HCT116 (cell line): ENCODE results near the gene PVR. TPM values are rescaled to one million over a fixed set of nuclear protein-coding genes. Genes with fewer than 3 reads are reported as not detected.

Experiments used
- ATAC-seq: fragments of 200-7000 bp; cut with Tn5 transposase; 2 replicates; pipeline ENCODE4 v1.9.1; 2020; ENCODE audit warnings: mild to moderate bottlenecking, moderate library complexity
- BruUV-seq: library from RNA; stranded (reverse); fragments of 400-500 nt; replicated peaks from 2 replicates; lab custom pipeline; 2021; lab: Mats Ljungman, UMichigan
- CTCF ChIA-PET: fragments of 300-600 bp; sonication (Branson Sonifier 250); formaldehyde crosslinking; loops from one replicate; lab custom pipeline; 2021; ENCODE audit warnings: antibody characterized with exemption; lab: Charles Lee
- POLR2A ChIA-PET: fragments of 300-600, 350-600 bp; sonication (Branson Sonifier 250); formaldehyde crosslinking; loops from one replicate; lab custom pipeline; 2021; ENCODE audit warnings: antibody characterized with exemption; lab: Charles Lee
- RAD21 ChIA-PET, 2 experiments: fragments of 300-600 bp; sonication (Branson Sonifier 250); formaldehyde crosslinking; loops; one replicate each; lab custom pipeline; 2023; ENCODE audit warnings: low total read pairs in 2 of 2; ENCODE audit not compliant: uncharacterized antibody in 2 of 2, unreplicated experiment in 2 of 2, low non-redundant PET in 1 of 2; lab: Charles Lee
- DNase-seq: peaks from one replicate; pipeline ENCODE4 v3.0.0-alpha.2; 2010; ENCODE audit warnings: low read depth, low spot score
- H2AFZ ChIP-seq: fragments of 200-600 bp; shearing (Covaris generic), sonication (generic); 2 replicates; pipeline ENCODE4 v1.6.1; 2017; ENCODE audit warnings: low read depth, mixed run types, mixed read lengths, antibody characterized with exemption, low read length; ENCODE audit not compliant: poor library complexity, severe bottlenecking
- H3K27ac ChIP-seq: 2 replicates; pipeline ENCODE4 v1.5.1; 2012; ENCODE audit warnings: low read depth, low read length
- H3K27me3 ChIP-seq: fragments of 200-600 bp; sonication (generic); 2 replicates; pipeline ENCODE4 v1.6.1; 2016; ENCODE audit warnings: mixed run types, low read length, mixed read lengths; ENCODE audit not compliant: insufficient read depth
- H3K36me3 ChIP-seq, 2 experiments: fragments of 200-500 bp in 1 of 2; fragments of 200-600 bp in 1 of 2; sonication (Bioruptor generic) in 1 of 2; sonication (generic) in 1 of 2; 2 replicates each; pipeline versions ENCODE4 v1.5.1 to v1.6.1; 2014 to 2016; ENCODE audit warnings: low read length in 2 of 2, inconsistent platforms in 1 of 2, mixed read lengths in 1 of 2, mixed run types in 1 of 2; ENCODE audit not compliant: insufficient read depth in 2 of 2, control insufficient read depth in 1 of 2
- H3K4me1 ChIP-seq, 2 experiments: fragments of 200-600 bp in 1 of 2; sonication (generic) in 1 of 2; 2 replicates each; pipeline versions ENCODE4 v1.5.1 to v1.6.1; 2012 to 2017; ENCODE audit warnings: low read length in 2 of 2, inconsistent platforms in 1 of 2, mild to moderate bottlenecking in 1 of 2, mixed read lengths in 1 of 2, mixed run types in 1 of 2, moderate library complexity in 1 of 2; ENCODE audit not compliant: insufficient read depth in 2 of 2, control insufficient read depth in 1 of 2
- H3K4me2 ChIP-seq: fragments of 200-600 bp; sonication (generic); 2 replicates; pipeline ENCODE4 v1.6.1; 2017; ENCODE audit warnings: mixed run types, low read length, mixed read lengths
- H3K4me3 ChIP-seq, 2 experiments: fragments of 200-600 bp in 1 of 2; sonication (generic) in 1 of 2; replicated peaks in 1 of 2; 2 replicates each; pipeline ENCODE4 v1.5.1; 2011 to 2016; ENCODE audit warnings: low read length in 2 of 2, control low read depth in 1 of 2, low read depth in 1 of 2, mild to moderate bottlenecking in 1 of 2, mixed read lengths in 1 of 2, mixed run types in 1 of 2
- H3K79me2 ChIP-seq: fragments of 200-600 bp; sonication (generic); 2 replicates; pipeline ENCODE4 v1.6.1; 2017; ENCODE audit warnings: mild to moderate bottlenecking, mixed run types, low read length, moderate library complexity, mixed read lengths; ENCODE audit not compliant: insufficient read depth
- H3K9ac ChIP-seq: fragments of 200-600 bp; sonication (generic); 2 replicates; pipeline ENCODE4 v1.6.1; 2016; ENCODE audit warnings: low read length, mixed read lengths
- H3K9me2 ChIP-seq: fragments of 200-600 bp; sonication (generic), shearing (Covaris generic); 2 replicates; pipeline ENCODE4 v1.6.1; 2017; ENCODE audit warnings: mixed run types, mild to moderate bottlenecking, moderate library complexity; ENCODE audit not compliant: insufficient read depth
- H3K9me3 ChIP-seq, 2 experiments: fragments of 200-500 bp in 1 of 2; fragments of 200-600 bp in 1 of 2; sonication (Bioruptor generic) in 1 of 2; sonication (generic) in 1 of 2; 2 replicates each; pipeline ENCODE4 v1.6.1; 2014 to 2017; ENCODE audit warnings: low read length in 2 of 2, mixed read lengths in 2 of 2, inconsistent platforms in 1 of 2, low read depth in 1 of 2, mild to moderate bottlenecking in 1 of 2, mixed run types in 1 of 2, moderate library complexity in 1 of 2; ENCODE audit not compliant: control insufficient read depth in 1 of 2, insufficient read depth in 1 of 2
- H4K20me1 ChIP-seq: fragments of 200-600 bp; sonication (generic), shearing (Covaris generic); 2 replicates; pipeline ENCODE4 v1.6.1; 2017; ENCODE audit warnings: mixed run types, mild to moderate bottlenecking, moderate library complexity; ENCODE audit not compliant: insufficient read depth
- CBX3 ChIP-seq: IDR thresholded peaks from 2 replicates; pipeline ENCODE4 v1.6.1; 2012; ENCODE audit warnings: low read depth
- CEBPB ChIP-seq: IDR thresholded peaks from 2 replicates; pipeline ENCODE4 v1.6.1; 2012; ENCODE audit warnings: low read depth
- EGR1 ChIP-seq: IDR thresholded peaks from 2 replicates; pipeline ENCODE4 v1.6.1; 2012; ENCODE audit warnings: low read depth
- ELF1 ChIP-seq: IDR thresholded peaks from 2 replicates; pipeline ENCODE4 v1.6.1; 2012; ENCODE audit warnings: low read depth, borderline replicate concordance
- EZH2 ChIP-seq: fragments of 200-600 bp; sonication (generic); IDR thresholded peaks from 2 replicates; pipeline ENCODE4 v1.6.1; 2017; ENCODE audit warnings: antibody characterized with exemption, mixed run types
- FOSL1 ChIP-seq: IDR thresholded peaks from 2 replicates; pipeline ENCODE4 v1.6.1; 2012; ENCODE audit warnings: low read depth
- JUND ChIP-seq: IDR thresholded peaks from 2 replicates; pipeline ENCODE4 v1.6.1; 2012
- POLR2A ChIP-seq: IDR thresholded peaks from 2 replicates; pipeline ENCODE4 v1.7.0; 2011; ENCODE audit warnings: borderline replicate concordance; ENCODE audit not compliant: insufficient read depth, insufficient read length; ENCODE audit errors: extremely low read depth
- POLR2AphosphoS5 ChIP-seq: IDR thresholded peaks from 2 replicates; pipeline ENCODE4 v1.6.1; 2011; ENCODE audit warnings: mild to moderate bottlenecking, low read depth, low read length, moderate library complexity
- SRF ChIP-seq: IDR thresholded peaks from 2 replicates; pipeline ENCODE4 v1.6.1; 2012; ENCODE audit warnings: low read depth
- TCF7L2 ChIP-seq: IDR thresholded peaks from 2 replicates; pipeline ENCODE4 v1.7.0; 2011; ENCODE audit warnings: borderline replicate concordance, inconsistent platforms; ENCODE audit not compliant: insufficient read depth, insufficient read length; ENCODE audit errors: extremely low read depth
- ZFX ChIP-seq: fragments of 450-650 bp; IDR thresholded peaks from 2 replicates; pipeline ENCODE4 v1.6.1; 2017
- ZNF274 ChIP-seq: fragments of 200-500 bp; sonication (Bioruptor generic); IDR thresholded peaks from 2 replicates; pipeline ENCODE4 v1.6.1; 2014; ENCODE audit warnings: mild to moderate bottlenecking, low read depth, low read length, inconsistent platforms
- intact Hi-C: fragments of 100-400 bp; cut with micrococcal nuclease; formaldehyde crosslinking; loops from 2 replicates; pipeline ENCODE4 v1.10.0; 2022
- total RNA-seq: library from RNA; stranded (reverse); gene quantifications from one replicate; pipeline ENCODE4 v1.2.1, GENCODE V29; 2021; ENCODE audit not compliant: unreplicated experiment
- TF ChIP-seq, protein P1 (sequence below): IDR thresholded peaks from 2 replicates; pipeline ENCODE4 v1.6.1; 2012; ENCODE audit warnings: low read depth

The PVR gene
- total RNA-seq, 1 experiment from 2014 or later, result 62.0 TPM

DNA sequence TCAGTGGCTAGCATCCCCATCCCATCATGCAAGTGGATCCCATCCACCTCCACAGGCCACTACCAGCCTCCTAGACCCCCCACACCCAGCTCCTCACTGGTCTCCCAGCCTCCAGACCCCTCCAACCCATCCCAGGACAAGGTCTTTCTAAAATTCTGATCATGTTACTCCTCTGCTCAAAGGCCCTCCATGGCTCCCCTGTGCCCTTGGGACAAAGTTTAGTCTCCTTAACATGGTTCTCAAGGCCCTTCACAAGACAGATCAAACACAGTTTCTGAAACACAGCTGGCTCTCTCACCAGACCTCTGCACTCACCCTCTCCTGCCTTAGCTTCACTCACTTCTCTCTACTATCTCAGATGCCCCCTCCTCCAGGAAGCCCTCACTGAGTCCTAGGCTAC lies 36.8 kb downstream of the PVR start:
- Histone ChIP-seq H4K20me1 (no peaks in the 10 kb centered on the region), H3K36me3 (no peaks in the 10 kb centered on the region), H3K27ac (no peak overlapping the region), H3K79me2 (no peaks in the 10 kb centered on the region), H2AFZ (no peak overlapping the region), H3K27me3 (no peaks in the 10 kb centered on the region), H3K4me1 (peaks cover 49 to 67% of the 10 kb centered on the region in 2 experiments), H3K9ac (no peak overlapping the region), H3K4me2 (no peak overlapping the region), H3K4me3 (no peak overlapping the region), H3K9me2 (no peaks in the 10 kb centered on the region), H3K9me3 (no peaks in the 10 kb centered on the region)
- intact Hi-C loops, result loop anchor here (10.0 kb wide), 1 partner anchor 164 kb away; the partner anchor contains the start of gene NECTIN2
- ChIA-PET POLR2A (no interaction called here), RAD21 (no interaction called here), CTCF (interaction anchor here (1.0 kb wide), 1 partner anchor 110 kb away, joined by 3 read pairs; no protein-coding TSS in a partner anchor)
- no peak for TF ChIP-seq POLR2A
- no peak for TF ChIP-seq EZH2
- TF ChIP-seq CEBPB, result no peak
- no peak for TF ChIP-seq ZNF274
- no peak for TF ChIP-seq TCF7L2
- TF ChIP-seq ZFX, result no peak
- TF ChIP-seq CBX3, result no peak
- TF ChIP-seq FOSL1, result no peak
- TF ChIP-seq JUND, result no peak
- TF ChIP-seq, protein P1, sequence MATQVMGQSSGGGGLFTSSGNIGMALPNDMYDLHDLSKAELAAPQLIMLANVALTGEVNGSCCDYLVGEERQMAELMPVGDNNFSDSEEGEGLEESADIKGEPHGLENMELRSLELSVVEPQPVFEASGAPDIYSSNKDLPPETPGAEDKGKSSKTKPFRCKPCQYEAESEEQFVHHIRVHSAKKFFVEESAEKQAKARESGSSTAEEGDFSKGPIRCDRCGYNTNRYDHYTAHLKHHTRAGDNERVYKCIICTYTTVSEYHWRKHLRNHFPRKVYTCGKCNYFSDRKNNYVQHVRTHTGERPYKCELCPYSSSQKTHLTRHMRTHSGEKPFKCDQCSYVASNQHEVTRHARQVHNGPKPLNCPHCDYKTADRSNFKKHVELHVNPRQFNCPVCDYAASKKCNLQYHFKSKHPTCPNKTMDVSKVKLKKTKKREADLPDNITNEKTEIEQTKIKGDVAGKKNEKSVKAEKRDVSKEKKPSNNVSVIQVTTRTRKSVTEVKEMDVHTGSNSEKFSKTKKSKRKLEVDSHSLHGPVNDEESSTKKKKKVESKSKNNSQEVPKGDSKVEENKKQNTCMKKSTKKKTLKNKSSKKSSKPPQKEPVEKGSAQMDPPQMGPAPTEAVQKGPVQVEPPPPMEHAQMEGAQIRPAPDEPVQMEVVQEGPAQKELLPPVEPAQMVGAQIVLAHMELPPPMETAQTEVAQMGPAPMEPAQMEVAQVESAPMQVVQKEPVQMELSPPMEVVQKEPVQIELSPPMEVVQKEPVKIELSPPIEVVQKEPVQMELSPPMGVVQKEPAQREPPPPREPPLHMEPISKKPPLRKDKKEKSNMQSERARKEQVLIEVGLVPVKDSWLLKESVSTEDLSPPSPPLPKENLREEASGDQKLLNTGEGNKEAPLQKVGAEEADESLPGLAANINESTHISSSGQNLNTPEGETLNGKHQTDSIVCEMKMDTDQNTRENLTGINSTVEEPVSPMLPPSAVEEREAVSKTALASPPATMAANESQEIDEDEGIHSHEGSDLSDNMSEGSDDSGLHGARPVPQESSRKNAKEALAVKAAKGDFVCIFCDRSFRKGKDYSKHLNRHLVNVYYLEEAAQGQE, result no peak
- no peak for TF ChIP-seq POLR2AphosphoS5
- TF ChIP-seq ELF1, result no peak
- TF ChIP-seq SRF, result no peak
- TF ChIP-seq EGR1, result no peak
- ATAC-seq (no peak), DNase-seq (no peak)
- no TSS peak for BruUV-seq
